GM12864 (cell line): ENCODE results near the gene SLC13A3.

Source experiments
- DNase-seq: peaks from one replicate; pipeline ENCODE4 v3.0.0-alpha.2; 2011; ENCODE audit warnings: low read depth
- H3K4me3 ChIP-seq: 2 replicates; pipeline ENCODE4 v1.5.1; 2011; ENCODE audit warnings: mild to moderate bottlenecking, low read depth, low read length, control low read depth
- CTCF ChIP-seq: IDR thresholded peaks from 2 replicates; pipeline ENCODE4 v1.5.1; 2011; ENCODE audit warnings: low read depth, mild to moderate bottlenecking, moderate library complexity, low read length, control low read depth, inconsistent platforms; ENCODE audit errors: missing control alignments

Gene SLC13A3

GRCh38 chr20:46583411-46584214 lies 67.6 kb downstream of the SLC13A3 start:
- H3K4me3 ChIP-seq = no peak overlapping the region
- TF ChIP-seq CTCF = no peak
- no peak for DNase-seq

- H3K4me3 ChIP-seq = no peak overlapping the region
- no peak for DNase-seq
- TF ChIP-seq CTCF = no peak
Observed at GRCh38 chr20:46582648-46583047, 68.6 kb downstream of the SLC13A3 start.

- TF ChIP-seq CTCF = no peak
- DNase-seq = no peak
- H3K4me3 ChIP-seq = no peak overlapping the region
Observed at GRCh38 chr20:46581391-46581790, 69.9 kb downstream of the SLC13A3 start.

- TF ChIP-seq CTCF = no peak
- no peak for DNase-seq
- H3K4me3 ChIP-seq = no peak overlapping the region
Observed at GRCh38 chr20:46580613-46581205, 70.5 kb downstream of the SLC13A3 start.

- H3K4me3 ChIP-seq = no peak overlapping the region
- no peak for TF ChIP-seq CTCF
- DNase-seq = no peak
Observed at GRCh38 chr20:46578745-46579144, 72.5 kb downstream of the SLC13A3 start.

GRCh38 chr20:46576774-46577395 lies 74.4 kb downstream of the SLC13A3 start:
- H3K4me3 ChIP-seq = no peak overlapping the region
- TF ChIP-seq CTCF = no peak
- no peak for DNase-seq
